SK-N-SH (cell line): Measurements from ENCODE around the gene SCARF2. TPM values are rescaled to one million over a fixed set of nuclear protein-coding genes. Genes with fewer than 3 reads are reported as not detected.
"Not testable (repeated sequence)": the region's sequence is repeated elsewhere in the genome, so short reads cannot be mapped to it uniquely, and the experiment has no call there.

Experiments
- CTCF ChIA-PET: fragments of 300-600, 350-600 bp; formaldehyde crosslinking; extraction: SDS; loops from one replicate; lab custom pipeline; 2021; lab: Yijun Ruan, JAX
- POLR2A ChIA-PET: fragments of 350-600 bp; sonication (Branson Sonifier 250); formaldehyde crosslinking; extraction: SDS; loops from one replicate; lab custom pipeline; 2020; ENCODE audit warnings: antibody characterized with exemption, inconsistent platforms; lab: Yijun Ruan, JAX
- DNase-seq: peaks from one replicate; pipeline ENCODE4 v3.0.0; 2012
- H2AFZ ChIP-seq: fragments of 200-600 bp; sonication (generic); 2 replicates; pipeline ENCODE4 v1.8.1; 2016; ENCODE audit warnings: antibody characterized with exemption, mild to moderate bottlenecking, low read depth
- H3F3A ChIP-seq: fragments of 200-600 bp; sonication (generic); replicated peaks from 2 replicates; pipeline ENCODE3; 2016; ENCODE audit warnings: antibody characterized with exemption, mild to moderate bottlenecking; ENCODE audit not compliant: insufficient read depth
- H3K27ac ChIP-seq, 2 experiments: fragments of 200-500 bp in 1 of 2; fragments of 200-600 bp in 1 of 2; sonication (Bioruptor generic) in 1 of 2; sonication (generic), shearing (Covaris generic) in 1 of 2; 2 replicates each; pipeline versions ENCODE4 v1.5.1 to v1.6.1; 2014 to 2016; ENCODE audit warnings: low read depth in 2 of 2, inconsistent platforms in 1 of 2, low read length in 1 of 2, mild to moderate bottlenecking in 1 of 2, mixed read lengths in 1 of 2
- H3K27me3 ChIP-seq: fragments of 200-600 bp; sonication (generic), shearing (Covaris generic); 2 replicates; pipeline ENCODE4 v1.6.1; 2016; ENCODE audit warnings: mixed run types; ENCODE audit not compliant: insufficient read depth
- H3K36me3 ChIP-seq, 2 experiments: fragments of 200-500 bp in 1 of 2; fragments of 200-600 bp in 1 of 2; sonication (Bioruptor generic) in 1 of 2; sonication (generic) in 1 of 2; replicated peaks in 1 of 2; 2 replicates each; pipeline versions ENCODE3 to v1.5.1; 2014 to 2016; ENCODE audit warnings: low read length in 1 of 2, mild to moderate bottlenecking in 1 of 2; ENCODE audit not compliant: insufficient read depth in 2 of 2, control insufficient read depth in 1 of 2
- H3K4me1 ChIP-seq, 2 experiments: fragments of 200-500 bp in 1 of 2; fragments of 200-600 bp in 1 of 2; sonication (Bioruptor generic) in 1 of 2; sonication (generic), shearing (Covaris generic) in 1 of 2; 2 replicates each; pipeline versions ENCODE4 v1.5.1 to v1.6.1; 2014 to 2016; ENCODE audit warnings: low read depth in 1 of 2, low read length in 1 of 2, mixed run types in 1 of 2; ENCODE audit not compliant: insufficient read depth in 2 of 2, control insufficient read depth in 1 of 2
- H3K4me2 ChIP-seq: fragments of 200-600 bp; sonication (generic), shearing (Covaris generic); 2 replicates; pipeline ENCODE4 v1.6.1; 2017; ENCODE audit warnings: mixed run types
- H3K4me3 ChIP-seq, 2 experiments: fragments of 200-500 bp in 1 of 2; fragments of 200-600 bp in 1 of 2; sonication (Bioruptor generic) in 1 of 2; sonication (generic), shearing (Covaris generic) in 1 of 2; 2 replicates each; pipeline versions ENCODE4 v1.5.1 to v1.8.1; 2014 to 2016; ENCODE audit warnings: low read depth in 2 of 2, inconsistent platforms in 1 of 2, low read length in 1 of 2, mild to moderate bottlenecking in 1 of 2, mixed read lengths in 1 of 2, moderate library complexity in 1 of 2
- H3K79me2 ChIP-seq: fragments of 200-600 bp; sonication (generic); 2 replicates; pipeline ENCODE4 v1.8.1; 2017; ENCODE audit warnings: mild to moderate bottlenecking; ENCODE audit not compliant: insufficient read depth
- H3K9ac ChIP-seq: fragments of 200-600 bp; sonication (generic); 2 replicates; pipeline ENCODE4 v1.6.1; 2017; ENCODE audit warnings: mixed run types
- H3K9me2 ChIP-seq: fragments of 200-600 bp; sonication (generic); 2 replicates; pipeline ENCODE4 v1.6.1; 2017; ENCODE audit warnings: mixed run types
- H3K9me3 ChIP-seq: fragments of 200-600 bp; sonication (generic); 2 replicates; pipeline ENCODE4 v1.6.1; 2017; ENCODE audit warnings: mixed run types, mild to moderate bottlenecking, moderate library complexity
- H4K20me1 ChIP-seq: fragments of 200-600 bp; sonication (generic); 2 replicates; pipeline ENCODE4 v1.6.1; 2017; ENCODE audit warnings: mild to moderate bottlenecking, mixed run types; ENCODE audit not compliant: insufficient read depth
- ELF1 ChIP-seq: IDR thresholded peaks from 2 replicates; pipeline ENCODE4 v1.4.0; 2012
- FOSL2 ChIP-seq: IDR thresholded peaks from 2 replicates; pipeline ENCODE4 v1.4.0; 2012; ENCODE audit warnings: low read depth, mild to moderate bottlenecking, moderate library complexity, borderline replicate concordance
- FOXM1 ChIP-seq: IDR thresholded peaks from 2 replicates; pipeline ENCODE4 v1.4.0; 2012; ENCODE audit warnings: low read depth, mild to moderate bottlenecking
- GABPA ChIP-seq: IDR thresholded peaks from 2 replicates; pipeline ENCODE4 v1.4.0; 2012; ENCODE audit warnings: low read depth, mild to moderate bottlenecking
- GATA2 ChIP-seq: sonication (generic); formaldehyde crosslinking; IDR thresholded peaks from 2 replicates; pipeline ENCODE4 v1.5.0; 2020; ENCODE audit warnings: mild to moderate bottlenecking, missing genetic modification reagents
- JUND ChIP-seq: IDR thresholded peaks from 2 replicates; pipeline ENCODE4 v1.4.0; 2012
- MXI1 ChIP-seq: IDR thresholded peaks from 2 replicates; pipeline ENCODE4 v1.6.1; 2012; ENCODE audit warnings: mild to moderate bottlenecking, low read depth, low read length, improper control_type of control experiment
- NFIC ChIP-seq: IDR thresholded peaks from 2 replicates; pipeline ENCODE4 v1.4.0; 2012; ENCODE audit warnings: borderline replicate concordance
- POLR2AphosphoS5 ChIP-seq: IDR thresholded peaks from 2 replicates; pipeline ENCODE4 v1.6.1; 2012; ENCODE audit warnings: low read depth, low read length
- REST ChIP-seq: IDR thresholded peaks from 2 replicates; pipeline ENCODE4 v1.6.1; 2012; ENCODE audit warnings: mild to moderate bottlenecking, low read depth, low read length, moderate library complexity
- USF2 ChIP-seq: fragments of 150-350 bp; IDR thresholded peaks from 2 replicates; pipeline ENCODE4 v1.6.1; 2017; ENCODE audit warnings: antibody characterized with exemption, low read length, low read depth, borderline replicate concordance
- YY1 ChIP-seq: IDR thresholded peaks from 2 replicates; pipeline ENCODE4 v1.4.0; 2012; ENCODE audit warnings: low read depth, mild to moderate bottlenecking
- WGBS: methylation state at CpG from one replicate; pipeline ENCODE4 v1.1.6; 2017; ENCODE audit warnings: low lambda C conversion rate; 5-methylcytosine and 5-hydroxymethylcytosine counted together
- polyA plus RNA-seq, 3 experiments: library from polyadenylated mRNA; depleted of rRNA; stranded (reverse); fragments of >200 nt; gene quantifications; 2 replicates each; pipeline ENCODE4 v1.2.3, GENCODE V29; 2012
- TF ChIP-seq, protein P1 (sequence below): IDR thresholded peaks from 2 replicates; pipeline ENCODE4; 2012

The SCARF2 gene
- polyA plus RNA-seq, 1 of the 3 experiments (the other 2 are of a cell fraction) = 49.0 TPM

- Histone ChIP-seq H3K79me2 (no peaks in the 10 kb centered on the region), H3K4me3 (no peak overlapping the region), H3K9ac (no peak overlapping the region), H3F3A (no peaks in the 10 kb centered on the region), H4K20me1 (no peaks in the 10 kb centered on the region), H3K9me3 (no peaks in the 10 kb centered on the region), H3K4me1 (no peaks in the 10 kb centered on the region), H3K27me3 (no peaks in the 10 kb centered on the region), H3K36me3 (peaks cover 0 to under 1% of the 10 kb centered on the region in 2 experiments), H3K27ac (no peak overlapping the region), H3K4me2 (no peak overlapping the region), H3K9me2 (no peaks in the 10 kb centered on the region), H2AFZ (no peak overlapping the region)
- TF ChIP-seq FOSL2 (no peak), JUND (no peak), ELF1 (no peak), GABPA (no peak), YY1 (no peak), USF2 (no peak), MXI1 (no peak), FOXM1 (no peak), GATA2 (CRISPR knock-in tag) (no peak), POLR2AphosphoS5 (no peak), NFIC (no peak), REST (no peak)
- TF ChIP-seq, protein P1, sequence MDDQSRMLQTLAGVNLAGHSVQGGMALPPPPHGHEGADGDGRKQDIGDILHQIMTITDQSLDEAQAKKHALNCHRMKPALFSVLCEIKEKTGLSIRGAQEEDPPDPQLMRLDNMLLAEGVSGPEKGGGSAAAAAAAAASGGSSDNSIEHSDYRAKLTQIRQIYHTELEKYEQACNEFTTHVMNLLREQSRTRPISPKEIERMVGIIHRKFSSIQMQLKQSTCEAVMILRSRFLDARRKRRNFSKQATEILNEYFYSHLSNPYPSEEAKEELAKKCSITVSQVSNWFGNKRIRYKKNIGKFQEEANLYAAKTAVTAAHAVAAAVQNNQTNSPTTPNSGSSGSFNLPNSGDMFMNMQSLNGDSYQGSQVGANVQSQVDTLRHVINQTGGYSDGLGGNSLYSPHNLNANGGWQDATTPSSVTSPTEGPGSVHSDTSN = no peak
- 85% methylated on average over 10 of the region's 10 CpGs for WGBS
- CTCF ChIA-PET = interaction anchor here (1.0 to 1.6 kb wide), 3 partner anchors 31 to 84 kb away, joined by 3 to 8 read pairs (median 3); no protein-coding TSS in a partner anchor
- POLR2A ChIA-PET = no interaction called here
- DNase-seq = no peak
These were observed 25.0 kb downstream of the SCARF2 start for GRCh38 chr22:20412474-20413216.

DNA sequence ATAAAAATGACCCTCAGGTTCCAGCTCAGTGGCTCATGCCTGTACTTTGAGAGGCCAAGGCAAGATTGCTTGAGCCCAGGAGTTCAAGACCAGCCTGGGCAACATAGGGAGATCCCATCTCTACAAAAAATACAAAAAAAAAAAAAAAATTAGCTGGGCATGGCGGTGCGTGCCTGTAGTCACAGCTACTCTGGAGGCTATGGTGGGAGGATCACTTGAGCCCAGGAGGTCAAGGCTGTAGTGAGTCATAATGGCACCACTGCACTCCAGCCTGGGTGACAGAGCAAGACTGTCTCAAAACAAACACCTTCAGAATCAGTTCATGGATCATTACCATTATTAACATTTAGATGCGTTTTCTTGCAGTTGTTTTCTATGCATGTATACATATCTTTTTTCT is 28.2 kb downstream of the SCARF2 start:
- H3K9ac ChIP-seq, H3K79me2 ChIP-seq, H3K9me2 ChIP-seq, DNase-seq, H3K4me3 ChIP-seq, H3K9me3 ChIP-seq, POLR2A ChIA-PET, H3K4me2 ChIP-seq, H4K20me1 ChIP-seq, H3K27ac ChIP-seq, H3F3A ChIP-seq, H3K4me1 ChIP-seq, H3K27me3 ChIP-seq, H2AFZ ChIP-seq: not testable (repeated sequence)
- WGBS = 92% methylated on average over 3 of the region's 3 CpGs
- peaks cover 0 to 24% of the 10 kb centered on the region in 2 experiments for H3K36me3 ChIP-seq
- CTCF ChIA-PET = interaction anchor here (0.6 to 3.2 kb wide), 3 partner anchors 9 to 86 kb away, joined by 3 to 18 read pairs (median 14); partner anchors contain the start of gene KLHL22
